Measurements from ENCODE around the gene ZNF789.

- TF ChIP-seq POLR2AphosphoS5 (IDR thresholded peaks at IDR 0.05; ENCODE audit: low read depth, low read length) (no peak; the same call in none of the 2 replicates), CHD2 (IDR thresholded peaks at IDR 0.05; ENCODE audit: low read length, partially characterized antibody) (no peak), TAF1 (IDR thresholded peaks at IDR 0.05; ENCODE audit: borderline replicate concordance, low read depth, low read length) (no peak), FOXM1 (IDR thresholded peaks at IDR 0.05; ENCODE audit: low read depth) (no peak), REST (IDR thresholded peaks at IDR 0.05; ENCODE audit: low read depth, low read length) (no peak), CTCF (IDR thresholded peaks at IDR 0.05) (no peak), FOXJ3 (CRISPR knock-in tag; IDR thresholded peaks at IDR 0.05) (no peak), ZBTB33 (IDR thresholded peaks at IDR 0.05; ENCODE audit: borderline replicate concordance, low read depth) (no peak), SMC3 (IDR thresholded peaks at IDR 0.05; ENCODE audit: low read depth, low read length) (no peak), EZH2phosphoT487 (IDR thresholded peaks at IDR 0.05; ENCODE audit: borderline replicate concordance, low read depth) (no peak)
Measured at GRCh38 chr7:99457650-99458493, 14.8 kb upstream of the ZNF789 start.
